OCI-LY1 (cell line): ENCODE measurements around the gene ACVR1.

Experiments
- H2AFZ ChIP-seq: fragments of 200-600 bp; sonication (generic), shearing (Covaris generic); 2 replicates; pipeline ENCODE4 v1.6.0; 2014; ENCODE audit warnings: antibody characterized with exemption, mild to moderate bottlenecking, low read length
- H3F3A ChIP-seq: fragments of 200-600 bp; sonication (generic), shearing (Covaris generic); 2 replicates; pipeline ENCODE4 v1.6.0; 2014; ENCODE audit warnings: mild to moderate bottlenecking, antibody characterized with exemption, low read length, moderate library complexity; ENCODE audit not compliant: insufficient read depth
- H3K27ac ChIP-seq: fragments of 200-600 bp; sonication (generic); 2 replicates; pipeline ENCODE4 v1.5.1; 2014; ENCODE audit warnings: low read length, mixed run types, mild to moderate bottlenecking, low read depth; ENCODE audit not compliant: poor library complexity, severe bottlenecking
- H3K27me3 ChIP-seq: fragments of 200-600 bp; sonication (generic); 2 replicates; pipeline ENCODE4 v1.6.0; 2014; ENCODE audit warnings: antibody characterized with exemption, mild to moderate bottlenecking, low read length, moderate library complexity; ENCODE audit not compliant: insufficient read depth
- H3K36me3 ChIP-seq: fragments of 200-600 bp; sonication (generic); 2 replicates; pipeline ENCODE4 v1.6.1; 2014; ENCODE audit warnings: mild to moderate bottlenecking, antibody characterized with exemption, low read length, moderate library complexity, mixed read lengths; ENCODE audit not compliant: insufficient read depth
- H3K4me1 ChIP-seq: fragments of 200-600 bp; sonication (generic); 2 replicates; pipeline ENCODE4 v1.5.1; 2014; ENCODE audit warnings: mild to moderate bottlenecking, low read length, moderate library complexity; ENCODE audit not compliant: insufficient read depth, severe bottlenecking
- H3K4me2 ChIP-seq: fragments of 200-600 bp; sonication (generic), shearing (Covaris generic); 2 replicates; pipeline ENCODE4 v1.6.1; 2014; ENCODE audit warnings: low read length
- H3K4me3 ChIP-seq: fragments of 200-600 bp; sonication (generic); 2 replicates; pipeline ENCODE4 v1.5.1; 2014; ENCODE audit warnings: low read length, low read depth, mild to moderate bottlenecking, mixed read lengths; ENCODE audit not compliant: poor library complexity, severe bottlenecking
- H3K79me2 ChIP-seq: fragments of 200-600 bp; shearing (Covaris generic); 2 replicates; pipeline ENCODE4 v1.6.1; 2016; ENCODE audit warnings: mixed run types, low read length, mixed read lengths; ENCODE audit not compliant: insufficient read depth
- H3K9ac ChIP-seq: fragments of 200-600 bp; sonication (generic), shearing (Covaris generic); 2 replicates; pipeline ENCODE4 v1.6.1; 2014; ENCODE audit warnings: mild to moderate bottlenecking, low read length, mixed read lengths
- H3K9me2 ChIP-seq: fragments of 200-600 bp; sonication (generic), shearing (Covaris generic); 2 replicates; pipeline ENCODE4 v1.6.1; 2014; ENCODE audit warnings: low read depth, mild to moderate bottlenecking, low read length, mixed read lengths
- H3K9me3 ChIP-seq: fragments of 200-600 bp; shearing (Covaris generic); 2 replicates; pipeline ENCODE4 v1.6.1; 2014; ENCODE audit warnings: low read length, mixed read lengths
- H4K20me1 ChIP-seq: fragments of 200-600 bp; sonication (generic), shearing (Covaris generic); 2 replicates; pipeline ENCODE4 v1.6.0; 2016; ENCODE audit warnings: mild to moderate bottlenecking, low read length; ENCODE audit not compliant: insufficient read depth
- EZH2 ChIP-seq: fragments of 200-600 bp; sonication (generic), shearing (Covaris generic); IDR thresholded peaks from 2 replicates; pipeline ENCODE4 v1.8.0; 2017; ENCODE audit warnings: borderline replicate concordance, mixed run types, mild to moderate bottlenecking, antibody characterized with exemption, low read length, moderate library complexity, mixed read lengths
- TF ChIP-seq, protein P1 (sequence below): fragments of 200-600 bp; sonication (generic), shearing (Covaris generic); IDR thresholded peaks from 2 replicates; pipeline ENCODE4 v1.5.1; 2017; ENCODE audit warnings: mild to moderate bottlenecking, antibody characterized with exemption, low read length, moderate library complexity, mixed read lengths

ACVR1 gene

DNA sequence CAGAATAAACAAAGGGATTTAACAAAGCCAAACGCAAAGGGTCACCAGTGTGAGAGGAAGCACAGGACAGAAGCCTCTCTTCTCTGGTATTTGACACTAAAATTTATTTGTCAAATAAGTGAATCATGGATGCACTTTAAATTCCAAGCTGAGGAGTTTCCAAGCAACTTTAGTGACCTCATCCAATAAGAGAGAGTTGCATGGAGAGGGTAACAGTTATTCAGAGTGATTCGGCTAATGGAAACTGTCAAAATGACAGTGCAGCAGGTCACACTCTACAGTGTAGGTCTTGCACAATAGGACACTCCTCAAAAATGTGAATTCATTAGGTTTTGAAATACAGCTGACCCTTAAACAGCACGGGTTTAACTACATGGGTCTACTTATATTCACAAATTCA is 143.5 kb downstream of the ACVR1 start:
- H3K79me2 ChIP-seq = no peaks in the 10 kb centered on the region
- no peak overlapping the region for H2AFZ ChIP-seq
- H3K4me2 ChIP-seq = no peak overlapping the region
- no peaks in the 10 kb centered on the region for H3K9me3 ChIP-seq
- no peaks in the 10 kb centered on the region for H3K36me3 ChIP-seq
- H3K27me3 ChIP-seq = no peaks in the 10 kb centered on the region
- H3K27ac ChIP-seq = no peak overlapping the region
- no peak overlapping the region for H3K4me3 ChIP-seq
- no peaks in the 10 kb centered on the region for H3K9me2 ChIP-seq
- H3K9ac ChIP-seq = no peak overlapping the region
- H3F3A ChIP-seq = no peaks in the 10 kb centered on the region
- H3K4me1 ChIP-seq = no peaks in the 10 kb centered on the region
- no peaks in the 10 kb centered on the region for H4K20me1 ChIP-seq
- TF ChIP-seq EZH2 = no peak
- TF ChIP-seq, protein P1, sequence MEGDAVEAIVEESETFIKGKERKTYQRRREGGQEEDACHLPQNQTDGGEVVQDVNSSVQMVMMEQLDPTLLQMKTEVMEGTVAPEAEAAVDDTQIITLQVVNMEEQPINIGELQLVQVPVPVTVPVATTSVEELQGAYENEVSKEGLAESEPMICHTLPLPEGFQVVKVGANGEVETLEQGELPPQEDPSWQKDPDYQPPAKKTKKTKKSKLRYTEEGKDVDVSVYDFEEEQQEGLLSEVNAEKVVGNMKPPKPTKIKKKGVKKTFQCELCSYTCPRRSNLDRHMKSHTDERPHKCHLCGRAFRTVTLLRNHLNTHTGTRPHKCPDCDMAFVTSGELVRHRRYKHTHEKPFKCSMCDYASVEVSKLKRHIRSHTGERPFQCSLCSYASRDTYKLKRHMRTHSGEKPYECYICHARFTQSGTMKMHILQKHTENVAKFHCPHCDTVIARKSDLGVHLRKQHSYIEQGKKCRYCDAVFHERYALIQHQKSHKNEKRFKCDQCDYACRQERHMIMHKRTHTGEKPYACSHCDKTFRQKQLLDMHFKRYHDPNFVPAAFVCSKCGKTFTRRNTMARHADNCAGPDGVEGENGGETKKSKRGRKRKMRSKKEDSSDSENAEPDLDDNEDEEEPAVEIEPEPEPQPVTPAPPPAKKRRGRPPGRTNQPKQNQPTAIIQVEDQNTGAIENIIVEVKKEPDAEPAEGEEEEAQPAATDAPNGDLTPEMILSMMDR = no peak

DNA sequence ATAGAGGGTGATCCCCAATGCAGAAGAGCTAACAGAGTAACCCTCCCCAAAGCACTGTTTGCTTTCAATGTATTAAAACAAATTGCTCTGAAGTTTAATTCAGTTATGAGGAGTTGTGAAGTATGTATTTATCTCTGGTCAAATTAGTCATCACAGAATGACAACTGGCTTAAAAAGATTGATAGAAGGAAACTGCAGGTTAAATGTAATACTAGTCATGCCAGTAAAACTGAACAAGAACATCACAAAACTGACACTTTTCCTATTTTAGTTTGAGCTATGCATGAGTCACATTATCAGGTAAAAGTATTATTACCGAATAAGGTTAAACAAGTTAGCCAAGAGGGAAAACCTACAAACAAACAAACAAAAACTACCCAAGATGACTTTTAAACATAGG is 148.4 kb downstream of the ACVR1 start:
- Histone ChIP-seq H3K27ac (no peak overlapping the region), H3K36me3 (no peaks in the 10 kb centered on the region), H3K4me2 (no peak overlapping the region), H2AFZ (no peak overlapping the region), H4K20me1 (no peaks in the 10 kb centered on the region), H3K9me3 (peaks cover 3% of the 10 kb centered on the region; the same call in 1 of the 2 replicates), H3K9me2 (no peaks in the 10 kb centered on the region), H3K27me3 (no peaks in the 10 kb centered on the region), H3K79me2 (no peaks in the 10 kb centered on the region), H3K4me3 (no peak overlapping the region), H3K9ac (no peak overlapping the region), H3F3A (no peaks in the 10 kb centered on the region), H3K4me1 (no peaks in the 10 kb centered on the region)
- TF ChIP-seq EZH2 = no peak
- TF ChIP-seq, protein P1 = no peak

DNA sequence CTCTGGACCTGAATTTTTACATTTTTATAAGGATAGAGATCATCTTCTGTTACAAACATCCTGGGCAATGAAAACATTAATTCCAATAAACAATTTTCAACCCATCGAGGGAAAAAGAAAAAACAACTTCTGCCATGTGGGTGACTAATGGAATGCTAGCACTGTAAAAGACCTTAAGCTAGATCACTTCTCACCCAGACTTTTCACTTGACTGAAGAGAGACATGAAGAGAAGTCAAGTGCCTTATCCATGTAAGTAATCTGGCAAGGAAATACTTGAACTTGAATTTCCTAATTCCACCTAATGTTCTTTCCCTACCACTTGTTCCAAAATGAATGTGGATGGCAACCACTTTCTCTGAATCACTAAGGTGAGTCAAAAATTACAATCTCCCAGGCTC is 149.2 kb downstream of the ACVR1 start:
- Histone ChIP-seq H3K27ac (no peak overlapping the region), H3K9me2 (no peaks in the 10 kb centered on the region), H3K9me3 (peaks cover 5% of the 10 kb centered on the region; the same call in 1 of the 2 replicates), H3K27me3 (no peaks in the 10 kb centered on the region), H3K4me2 (no peak overlapping the region), H3F3A (no peaks in the 10 kb centered on the region), H3K9ac (no peak overlapping the region), H3K4me3 (no peak overlapping the region), H3K4me1 (no peaks in the 10 kb centered on the region), H3K36me3 (no peaks in the 10 kb centered on the region), H3K79me2 (no peaks in the 10 kb centered on the region), H2AFZ (no peak overlapping the region), H4K20me1 (no peaks in the 10 kb centered on the region)
- TF ChIP-seq EZH2 = no peak
- TF ChIP-seq, protein P1 = no peak
